Sigmoid colon (tissue), 4 donors: ENCODE data around the gene EML4.

Experiments used
- CTCF ChIP-seq, 4 experiments: fragments of 450-650 bp in 3 of 4; fragments of 200-600 bp in 1 of 4; IDR thresholded peaks; one replicate each; pipeline ENCODE4 v1.5.1; 2016 to 2019; ENCODE audit warnings: antibody characterized with exemption in 4 of 4, mild to moderate bottlenecking in 3 of 4, moderate library complexity in 2 of 4
- EP300 ChIP-seq, 4 donors: sonication (generic); formaldehyde crosslinking; IDR thresholded peaks; one replicate each; pipeline ENCODE4 v1.6.1; 2017; ENCODE audit warnings: antibody characterized with exemption in 4 of 4
- POLR2A ChIP-seq, 2 donors: fragments of 450-650 bp; IDR thresholded peaks; one replicate each; pipeline ENCODE4 v1.6.1; 2016; ENCODE audit warnings: antibody characterized with exemption in 2 of 2, mild to moderate bottlenecking in 2 of 2, moderate library complexity in 2 of 2
- POLR2AphosphoS5 ChIP-seq, 4 donors: sonication (generic); formaldehyde crosslinking; IDR thresholded peaks; one replicate each; pipeline ENCODE4 v1.6.1; 2017; ENCODE audit warnings: antibody characterized with exemption in 4 of 4

DNA sequence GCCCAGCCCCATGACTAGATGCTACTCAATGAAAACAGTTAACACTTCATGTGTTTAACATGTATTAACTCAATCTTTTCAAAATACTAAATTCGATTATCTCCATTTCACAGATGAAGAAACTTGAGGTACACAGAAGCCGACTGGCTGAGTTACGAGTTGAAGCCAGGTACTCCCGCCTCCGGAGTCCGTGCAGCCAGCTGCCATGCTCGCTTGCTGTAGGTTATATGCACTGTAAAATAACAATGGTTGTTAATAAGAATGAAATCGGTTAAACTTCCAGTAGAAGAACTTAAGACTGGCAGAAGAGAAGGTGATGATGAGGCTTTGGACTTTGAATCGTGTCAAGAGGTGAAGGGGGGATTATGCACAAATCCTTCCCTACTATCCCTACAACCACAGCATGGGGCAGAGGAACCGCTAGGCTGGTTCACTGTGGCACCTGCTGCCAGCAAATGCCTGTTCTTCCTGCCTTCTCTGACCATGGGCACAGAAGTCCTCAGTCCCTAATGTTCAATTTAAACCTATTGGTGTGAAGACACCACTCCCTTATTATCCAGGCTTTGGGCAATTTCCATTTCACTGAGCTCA lies 166.5 kb downstream of the EML4 start:
- TF ChIP-seq CTCF (IDR thresholded peaks at IDR 0.05) (no peak), POLR2A (IDR thresholded peaks at IDR 0.05) (no peak), EP300 (IDR thresholded peaks at IDR 0.05) (no peak), POLR2AphosphoS5 (IDR thresholded peaks at IDR 0.05) (no peak)
